ENCODE measurements around the gene LPP.

DNA sequence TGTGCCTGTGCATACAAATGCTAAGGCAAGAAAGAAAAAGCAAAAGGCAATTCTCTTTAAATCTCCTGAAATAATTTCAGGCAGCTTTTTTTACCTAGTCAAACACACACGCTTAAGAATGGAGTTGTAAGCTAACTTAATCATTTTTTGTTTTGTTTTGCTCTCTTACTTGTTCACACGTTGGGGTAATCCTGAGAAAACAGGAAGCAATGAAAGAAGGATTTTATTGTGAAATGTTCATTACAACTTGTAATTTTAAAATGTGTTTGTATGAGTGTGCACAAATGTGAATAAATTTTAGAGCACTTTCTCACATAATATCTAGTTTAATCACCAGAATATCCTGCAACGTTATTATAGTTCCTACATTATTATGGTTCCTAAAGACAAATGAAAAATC, 263.8 kb downstream of the LPP start:
- TF ChIP-seq BHLHE40 (IDR thresholded peaks at IDR 0.05; ENCODE audit: low read depth, low read length) = no peak
- no peak for TF ChIP-seq CTCF (conservative IDR thresholded peaks at IDR 0.05; ENCODE audit: low read depth, low read length)
- TF ChIP-seq, protein P1, sequence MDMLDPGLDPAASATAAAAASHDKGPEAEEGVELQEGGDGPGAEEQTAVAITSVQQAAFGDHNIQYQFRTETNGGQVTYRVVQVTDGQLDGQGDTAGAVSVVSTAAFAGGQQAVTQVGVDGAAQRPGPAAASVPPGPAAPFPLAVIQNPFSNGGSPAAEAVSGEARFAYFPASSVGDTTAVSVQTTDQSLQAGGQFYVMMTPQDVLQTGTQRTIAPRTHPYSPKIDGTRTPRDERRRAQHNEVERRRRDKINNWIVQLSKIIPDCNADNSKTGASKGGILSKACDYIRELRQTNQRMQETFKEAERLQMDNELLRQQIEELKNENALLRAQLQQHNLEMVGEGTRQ (IDR thresholded peaks at IDR 0.05; ENCODE audit: low read depth, low read length) = no peak
- no peak for TF ChIP-seq POLR2A (IDR thresholded peaks at IDR 0.05; ENCODE audit: low read depth, low read length)
- no peak for TF ChIP-seq RCOR1 (IDR thresholded peaks at IDR 0.05; ENCODE audit: insufficient replicate concordance, low read length)
